HL-60 (cell line): Measurements from ENCODE around the gene UBTD1.

Source experiments
- DNase-seq, 2 experiments: peaks; one replicate each; pipeline ENCODE4 v3.0.0-alpha.2; 2010 to 2020; ENCODE audit warnings: low read depth in 1 of 2, low spot score in 1 of 2
- H3K27ac ChIP-seq: fragments of 250-450 bp; sonication (Bioruptor Pico); replicated peaks from 2 replicates; pipeline ENCODE4 v1.5.1; 2020; ENCODE audit warnings: mild to moderate bottlenecking, moderate library complexity
- H3K27me3 ChIP-seq: fragments of 250-450 bp; sonication (Bioruptor Pico); 2 replicates; pipeline ENCODE4 v1.5.1; 2021; ENCODE audit warnings: mild to moderate bottlenecking, moderate library complexity; ENCODE audit not compliant: insufficient read depth, poor library complexity, severe bottlenecking
- H3K4me3 ChIP-seq: replicated peaks from 2 replicates; pipeline ENCODE4 v1.5.1; 2011; ENCODE audit warnings: mild to moderate bottlenecking, control low read depth, low read length; ENCODE audit not compliant: insufficient read depth
- GABPA ChIP-seq: IDR thresholded peaks from 2 replicates; pipeline ENCODE4 v1.6.1; 2012; ENCODE audit warnings: low read depth
- POLR2AphosphoS5 ChIP-seq: IDR thresholded peaks from 2 replicates; pipeline ENCODE4 v1.6.1; 2012; ENCODE audit warnings: low read depth
- SPI1 ChIP-seq: IDR thresholded peaks from 2 replicates; pipeline ENCODE4 v1.6.1; 2012; ENCODE audit warnings: low read depth, mild to moderate bottlenecking, borderline replicate concordance
- TF ChIP-seq, protein P1 (sequence below): IDR thresholded peaks from one replicate; pipeline ENCODE4 v1.5.1; 2011; ENCODE audit warnings: low read length, control low read depth, inconsistent platforms; ENCODE audit not compliant: insufficient read depth
- TF ChIP-seq, protein P2 (sequence below): IDR thresholded peaks from 2 replicates; pipeline ENCODE4 v1.6.1; 2012; ENCODE audit warnings: low read depth; ENCODE audit not compliant: insufficient replicate concordance

The UBTD1 gene

DNA sequence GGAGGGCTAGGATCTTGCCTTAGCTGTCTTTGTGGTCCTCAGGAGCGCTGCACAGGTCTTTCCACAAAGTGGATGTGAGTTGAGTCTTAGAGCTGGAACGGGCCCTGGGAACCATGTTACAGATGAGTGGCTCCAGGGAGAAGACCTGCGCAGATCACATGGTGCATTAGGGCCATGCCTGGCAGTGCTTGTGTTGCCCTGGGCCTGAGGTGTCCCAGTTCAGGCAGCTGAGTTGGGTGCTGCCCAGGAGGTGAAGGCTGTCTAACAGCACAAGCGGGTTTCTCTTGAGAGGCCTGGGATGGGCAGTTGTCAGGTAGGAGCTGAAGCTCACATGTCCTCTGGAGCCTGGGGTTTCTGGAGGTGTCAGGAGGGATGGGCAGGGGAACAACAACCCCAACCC lies 40.1 kb downstream of the UBTD1 start:
- no peak for TF ChIP-seq GABPA
- TF ChIP-seq, protein P1, sequence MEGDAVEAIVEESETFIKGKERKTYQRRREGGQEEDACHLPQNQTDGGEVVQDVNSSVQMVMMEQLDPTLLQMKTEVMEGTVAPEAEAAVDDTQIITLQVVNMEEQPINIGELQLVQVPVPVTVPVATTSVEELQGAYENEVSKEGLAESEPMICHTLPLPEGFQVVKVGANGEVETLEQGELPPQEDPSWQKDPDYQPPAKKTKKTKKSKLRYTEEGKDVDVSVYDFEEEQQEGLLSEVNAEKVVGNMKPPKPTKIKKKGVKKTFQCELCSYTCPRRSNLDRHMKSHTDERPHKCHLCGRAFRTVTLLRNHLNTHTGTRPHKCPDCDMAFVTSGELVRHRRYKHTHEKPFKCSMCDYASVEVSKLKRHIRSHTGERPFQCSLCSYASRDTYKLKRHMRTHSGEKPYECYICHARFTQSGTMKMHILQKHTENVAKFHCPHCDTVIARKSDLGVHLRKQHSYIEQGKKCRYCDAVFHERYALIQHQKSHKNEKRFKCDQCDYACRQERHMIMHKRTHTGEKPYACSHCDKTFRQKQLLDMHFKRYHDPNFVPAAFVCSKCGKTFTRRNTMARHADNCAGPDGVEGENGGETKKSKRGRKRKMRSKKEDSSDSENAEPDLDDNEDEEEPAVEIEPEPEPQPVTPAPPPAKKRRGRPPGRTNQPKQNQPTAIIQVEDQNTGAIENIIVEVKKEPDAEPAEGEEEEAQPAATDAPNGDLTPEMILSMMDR = no peak
- no peak for TF ChIP-seq POLR2AphosphoS5
- no peak for TF ChIP-seq SPI1
- TF ChIP-seq, protein P2, sequence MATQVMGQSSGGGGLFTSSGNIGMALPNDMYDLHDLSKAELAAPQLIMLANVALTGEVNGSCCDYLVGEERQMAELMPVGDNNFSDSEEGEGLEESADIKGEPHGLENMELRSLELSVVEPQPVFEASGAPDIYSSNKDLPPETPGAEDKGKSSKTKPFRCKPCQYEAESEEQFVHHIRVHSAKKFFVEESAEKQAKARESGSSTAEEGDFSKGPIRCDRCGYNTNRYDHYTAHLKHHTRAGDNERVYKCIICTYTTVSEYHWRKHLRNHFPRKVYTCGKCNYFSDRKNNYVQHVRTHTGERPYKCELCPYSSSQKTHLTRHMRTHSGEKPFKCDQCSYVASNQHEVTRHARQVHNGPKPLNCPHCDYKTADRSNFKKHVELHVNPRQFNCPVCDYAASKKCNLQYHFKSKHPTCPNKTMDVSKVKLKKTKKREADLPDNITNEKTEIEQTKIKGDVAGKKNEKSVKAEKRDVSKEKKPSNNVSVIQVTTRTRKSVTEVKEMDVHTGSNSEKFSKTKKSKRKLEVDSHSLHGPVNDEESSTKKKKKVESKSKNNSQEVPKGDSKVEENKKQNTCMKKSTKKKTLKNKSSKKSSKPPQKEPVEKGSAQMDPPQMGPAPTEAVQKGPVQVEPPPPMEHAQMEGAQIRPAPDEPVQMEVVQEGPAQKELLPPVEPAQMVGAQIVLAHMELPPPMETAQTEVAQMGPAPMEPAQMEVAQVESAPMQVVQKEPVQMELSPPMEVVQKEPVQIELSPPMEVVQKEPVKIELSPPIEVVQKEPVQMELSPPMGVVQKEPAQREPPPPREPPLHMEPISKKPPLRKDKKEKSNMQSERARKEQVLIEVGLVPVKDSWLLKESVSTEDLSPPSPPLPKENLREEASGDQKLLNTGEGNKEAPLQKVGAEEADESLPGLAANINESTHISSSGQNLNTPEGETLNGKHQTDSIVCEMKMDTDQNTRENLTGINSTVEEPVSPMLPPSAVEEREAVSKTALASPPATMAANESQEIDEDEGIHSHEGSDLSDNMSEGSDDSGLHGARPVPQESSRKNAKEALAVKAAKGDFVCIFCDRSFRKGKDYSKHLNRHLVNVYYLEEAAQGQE = no peak
- no peak overlapping the region for H3K27ac ChIP-seq
- DNase-seq = no peak

DNA sequence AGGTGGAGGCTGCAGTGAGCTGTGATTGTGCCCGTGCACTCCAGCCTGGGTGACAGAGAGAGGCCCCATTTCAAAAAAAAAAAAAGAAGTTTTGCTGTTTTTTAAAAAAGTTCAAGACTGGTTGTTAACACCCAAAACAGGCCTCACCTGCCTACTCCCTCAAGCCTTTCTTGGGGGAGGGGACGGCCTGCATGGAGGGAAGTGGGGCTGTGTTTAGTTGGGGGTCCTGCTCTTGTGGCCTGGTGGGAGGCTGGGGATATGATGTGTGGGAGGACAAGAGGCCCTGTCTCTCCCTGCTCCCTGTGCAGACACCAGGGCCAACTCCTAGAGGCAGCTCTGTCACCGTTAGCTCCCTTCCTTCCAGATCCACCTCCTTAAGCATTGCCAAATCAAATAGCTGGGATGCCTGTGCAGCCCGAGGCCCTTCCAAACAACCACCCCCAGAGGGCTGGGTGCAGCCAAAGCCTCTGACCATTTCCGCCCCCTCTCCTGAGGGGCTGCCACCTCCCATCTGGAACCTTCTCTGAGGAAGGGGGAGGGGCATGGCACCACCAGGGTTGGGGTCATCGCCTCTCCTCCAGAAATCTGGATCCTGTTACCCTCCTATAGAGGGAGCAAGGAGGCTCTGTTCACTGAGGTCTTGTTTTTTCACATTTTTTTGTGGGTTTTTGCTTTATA lies 40.9 kb downstream of the UBTD1 start:
- H3K4me3 ChIP-seq = no peak overlapping the region
- H3K27ac ChIP-seq = no peak overlapping the region
- H3K27me3 ChIP-seq = no peaks in the 10 kb centered on the region
- no peak for DNase-seq
- TF ChIP-seq, protein P1 = no peak
- TF ChIP-seq SPI1 (no peak), POLR2AphosphoS5 (no peak), GABPA (no peak)
- TF ChIP-seq, protein P2 = no peak

More for the DNA sequence above, 40.1 kb downstream of the UBTD1 start:
- Histone ChIP-seq H3K27me3 (no peaks in the 10 kb centered on the region), H3K4me3 (no peak overlapping the region)

DNA sequence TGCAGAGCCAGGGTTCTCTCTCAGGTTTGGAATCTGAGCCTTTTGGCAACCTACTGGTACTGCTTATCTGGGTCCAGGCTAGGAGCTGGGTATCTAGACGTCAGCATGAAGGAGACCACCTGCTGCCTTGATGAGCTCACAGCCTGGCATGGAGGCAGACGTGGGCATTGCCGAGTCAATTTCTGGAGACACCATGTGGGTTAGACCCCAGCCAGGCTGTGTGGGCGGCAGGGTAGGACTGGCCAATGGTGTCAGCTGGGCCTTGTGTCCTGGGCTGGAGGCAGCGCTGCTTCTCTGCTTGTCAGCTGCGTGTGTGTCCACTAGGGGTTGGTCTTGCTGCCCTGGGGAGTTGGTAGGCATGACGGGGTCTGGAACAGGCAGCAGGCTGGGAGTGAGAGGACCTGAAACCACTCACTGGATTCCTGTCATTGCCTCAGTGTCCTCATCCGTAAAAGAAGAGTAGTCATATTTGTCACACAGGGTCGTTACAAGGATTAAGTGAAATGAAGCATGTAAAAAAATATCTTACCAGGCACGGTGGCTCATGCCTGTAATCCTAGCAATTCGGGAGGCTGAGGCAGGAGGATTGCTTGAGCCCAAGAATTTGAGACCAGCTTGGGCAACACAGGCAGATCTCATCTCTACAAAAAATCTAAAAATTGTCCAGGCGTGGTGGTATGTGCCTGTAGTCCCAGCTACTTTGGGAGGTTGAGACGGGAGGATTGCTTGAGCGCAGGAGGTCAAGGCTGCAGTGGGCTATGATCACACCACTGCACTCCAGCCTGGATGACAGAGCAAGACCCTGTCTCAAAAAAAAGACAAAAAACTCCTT lies 42.2 kb downstream of the UBTD1 start:
- Histone ChIP-seq H3K27ac (no peak overlapping the region), H3K4me3 (no peak overlapping the region), H3K27me3 (no peaks in the 10 kb centered on the region)
- TF ChIP-seq, protein P2 = no peak
- no peak for TF ChIP-seq SPI1
- TF ChIP-seq, protein P1 = no peak
- no peak for TF ChIP-seq GABPA
- TF ChIP-seq POLR2AphosphoS5 = no peak
- no peak for DNase-seq
